Nephron (organoid): ENCODE results near the gene RIMS1.
A peak's percentile ranks its signal among the peaks of the same experiment; 100 is the strongest.

ENCODE experiments used
- H3K27ac Mint-ChIP-seq, 3 experiments: 2 replicates each; pipeline ENCODE4 v1.8.0; 2020; ENCODE audit warnings: mixed read lengths in 3 of 3, mild to moderate bottlenecking in 2 of 3, moderate library complexity in 1 of 3
- H3K27me3 Mint-ChIP-seq: 2 replicates; pipeline ENCODE4 v1.8.0; 2021; ENCODE audit warnings: low read depth, mild to moderate bottlenecking, moderate library complexity, mixed read lengths
- H3K36me3 Mint-ChIP-seq: 2 replicates; pipeline ENCODE4 v1.8.0; 2020; ENCODE audit warnings: low read depth, mixed read lengths
- H3K4me1 Mint-ChIP-seq: 2 replicates; pipeline ENCODE4 v1.8.0; 2020; ENCODE audit warnings: mixed read lengths
- H3K4me3 Mint-ChIP-seq, 3 experiments: 2 replicates each; pipeline ENCODE4 v1.8.0; 2020; ENCODE audit warnings: mild to moderate bottlenecking in 3 of 3, mixed read lengths in 3 of 3, moderate library complexity in 2 of 3
- H3K9me3 Mint-ChIP-seq: 2 replicates; pipeline ENCODE4 v1.8.0; 2020; ENCODE audit warnings: mixed read lengths
- TF ChIP-seq, protein P1 (sequence below), 3 experiments: fragments of 200-600 bp; sonication (generic); IDR thresholded peaks; one replicate each; pipeline ENCODE4 v1.5.0; 2021; ENCODE audit warnings: antibody characterized with exemption in 3 of 3; ENCODE audit not compliant: unreplicated experiment in 3 of 3

Gene RIMS1

DNA sequence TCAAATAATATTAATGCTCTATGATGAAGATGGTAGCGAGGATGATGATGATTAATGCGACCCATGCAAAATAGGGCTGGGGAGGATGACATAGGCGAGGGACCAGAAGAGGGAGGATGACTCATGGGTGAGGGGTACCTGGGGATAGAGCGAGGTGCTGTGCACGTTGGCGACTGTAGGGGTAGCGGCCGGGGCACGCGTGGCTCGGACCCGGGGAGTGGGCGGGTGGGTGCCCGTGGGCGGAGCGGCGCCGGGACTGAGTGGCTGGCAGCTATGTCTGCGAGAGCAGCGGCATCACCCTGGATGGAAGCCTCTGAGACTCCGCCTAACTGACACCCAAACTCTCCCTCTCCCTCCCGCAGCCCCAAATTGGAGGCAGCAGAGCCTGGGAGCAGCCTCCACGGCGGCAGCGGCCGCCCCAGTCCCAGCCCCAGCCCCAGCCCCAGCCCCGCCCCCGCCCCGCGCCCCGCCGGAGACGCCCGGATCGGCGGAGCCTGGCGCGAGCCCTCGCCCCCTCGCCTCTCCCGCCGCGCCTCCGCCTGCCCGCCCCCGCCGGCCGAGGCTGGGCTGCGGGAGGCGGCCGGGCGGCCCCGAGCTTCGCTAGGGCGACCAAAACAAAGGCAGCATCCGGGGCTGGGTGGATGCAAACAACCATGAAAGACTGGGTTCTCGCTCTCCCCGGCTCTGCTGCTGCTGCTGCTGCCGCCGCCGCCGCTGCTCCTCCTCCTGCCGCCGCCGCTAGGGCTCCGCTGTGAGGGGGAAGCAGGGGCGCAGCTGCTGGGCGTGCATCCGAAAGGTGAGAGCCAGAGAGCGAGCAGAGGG lies at the start of gene RIMS1:
TSS of gene RIMS1 (plus strand) at position 367 of the 822 bp plus-strand sequence. CDS start 474 bp downstream, outside the sequence.
- no peaks in the 10 kb centered on the region for H3K9me3 Mint-ChIP-seq
- H3K36me3 Mint-ChIP-seq, result no peaks in the 10 kb centered on the region
- no peak within 1 kb of the TSS for H3K27ac Mint-ChIP-seq
- H3K4me3 Mint-ChIP-seq, result peak within 1 kb of the TSS; percentile 91 to 95 (median 91)
- peaks cover 41% of the 10 kb centered on the region for H3K27me3 Mint-ChIP-seq
- TF ChIP-seq, protein P1, sequence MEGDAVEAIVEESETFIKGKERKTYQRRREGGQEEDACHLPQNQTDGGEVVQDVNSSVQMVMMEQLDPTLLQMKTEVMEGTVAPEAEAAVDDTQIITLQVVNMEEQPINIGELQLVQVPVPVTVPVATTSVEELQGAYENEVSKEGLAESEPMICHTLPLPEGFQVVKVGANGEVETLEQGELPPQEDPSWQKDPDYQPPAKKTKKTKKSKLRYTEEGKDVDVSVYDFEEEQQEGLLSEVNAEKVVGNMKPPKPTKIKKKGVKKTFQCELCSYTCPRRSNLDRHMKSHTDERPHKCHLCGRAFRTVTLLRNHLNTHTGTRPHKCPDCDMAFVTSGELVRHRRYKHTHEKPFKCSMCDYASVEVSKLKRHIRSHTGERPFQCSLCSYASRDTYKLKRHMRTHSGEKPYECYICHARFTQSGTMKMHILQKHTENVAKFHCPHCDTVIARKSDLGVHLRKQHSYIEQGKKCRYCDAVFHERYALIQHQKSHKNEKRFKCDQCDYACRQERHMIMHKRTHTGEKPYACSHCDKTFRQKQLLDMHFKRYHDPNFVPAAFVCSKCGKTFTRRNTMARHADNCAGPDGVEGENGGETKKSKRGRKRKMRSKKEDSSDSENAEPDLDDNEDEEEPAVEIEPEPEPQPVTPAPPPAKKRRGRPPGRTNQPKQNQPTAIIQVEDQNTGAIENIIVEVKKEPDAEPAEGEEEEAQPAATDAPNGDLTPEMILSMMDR (IDR thresholded peaks at IDR 0.05; ENCODE audit: unreplicated experiment in 3 of 3), result peak; percentile 34 to 48 (median 46)
- peaks cover 9% of the 10 kb centered on the region for H3K4me1 Mint-ChIP-seq

DNA sequence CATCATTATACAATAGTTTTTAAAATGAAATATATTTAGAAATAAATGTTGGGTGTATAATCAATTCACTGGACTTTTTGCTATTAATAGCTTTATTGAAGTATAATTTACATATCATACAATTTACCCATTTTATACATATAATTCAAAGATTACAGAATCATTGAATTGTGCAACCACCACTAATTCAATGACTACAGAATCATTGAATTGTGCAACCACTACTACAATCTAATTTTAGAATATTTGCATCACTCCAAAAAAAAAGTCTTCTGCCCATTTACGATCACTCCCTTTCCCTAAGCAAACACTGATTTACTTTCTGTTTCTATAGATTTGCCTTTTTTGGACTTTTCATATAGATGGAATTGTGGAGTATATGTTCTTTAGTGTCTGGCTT lies 35.1 kb upstream of the RIMS1 start:
- H3K27me3 Mint-ChIP-seq, result no peaks in the 10 kb centered on the region
- no peaks in the 10 kb centered on the region for H3K36me3 Mint-ChIP-seq
- H3K4me3 Mint-ChIP-seq, result no peak overlapping the region
- no peaks in the 10 kb centered on the region for H3K9me3 Mint-ChIP-seq
- TF ChIP-seq, protein P1 (IDR thresholded peaks at IDR 0.05; ENCODE audit: unreplicated experiment in 3 of 3), result no peak
- no peaks in the 10 kb centered on the region for H3K4me1 Mint-ChIP-seq
- H3K27ac Mint-ChIP-seq, result no peak overlapping the region

DNA sequence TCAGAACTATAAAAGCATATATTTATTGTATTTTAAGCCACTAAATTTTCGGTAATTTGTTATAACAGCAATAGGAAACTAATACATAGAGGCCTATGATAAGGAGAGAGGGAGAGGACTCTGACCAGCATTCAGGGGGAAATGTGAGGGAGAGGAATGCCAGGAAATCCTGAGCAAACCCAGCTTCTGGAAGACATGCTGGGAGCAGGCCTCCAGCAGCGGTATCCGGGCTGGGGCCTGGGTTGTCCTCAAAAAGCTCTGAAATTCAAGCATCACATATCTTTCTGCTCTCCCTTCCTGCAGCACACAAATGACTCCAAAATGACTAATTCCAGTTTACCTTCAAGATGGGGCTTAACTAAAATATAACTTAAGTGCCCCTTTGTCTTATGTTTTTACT lies 33.4 kb upstream of the RIMS1 start:
- Mint-ChIP-seq H3K4me3 (no peak overlapping the region), H3K27ac (no peak overlapping the region), H3K27me3 (no peaks in the 10 kb centered on the region), H3K36me3 (no peaks in the 10 kb centered on the region), H3K9me3 (no peaks in the 10 kb centered on the region), H3K4me1 (no peaks in the 10 kb centered on the region)
- TF ChIP-seq, protein P1 (IDR thresholded peaks at IDR 0.05; ENCODE audit: unreplicated experiment in 3 of 3), result no peak

DNA sequence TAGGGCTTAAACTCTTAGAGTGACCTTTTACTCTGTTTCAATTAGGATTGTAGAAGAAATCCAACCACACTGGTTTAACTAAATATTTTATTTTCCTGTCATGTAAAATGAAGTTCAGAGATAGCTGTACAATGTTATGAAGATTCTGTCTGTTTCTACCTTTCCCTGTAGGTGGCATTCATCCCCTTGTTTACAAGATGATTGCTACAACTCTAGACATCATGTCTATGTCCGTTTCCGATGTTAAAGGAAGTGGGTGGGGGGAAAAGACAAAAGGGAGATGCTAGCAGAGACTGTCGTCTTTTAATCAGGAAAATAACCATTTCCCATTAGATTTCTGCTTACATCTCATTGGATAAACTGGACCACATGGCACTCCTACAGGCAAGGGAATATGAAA lies 30.9 kb upstream of the RIMS1 start:
- TF ChIP-seq, protein P1 (IDR thresholded peaks at IDR 0.05; ENCODE audit: unreplicated experiment in 3 of 3), result no peak
- Mint-ChIP-seq H3K4me1 (no peaks in the 10 kb centered on the region), H3K9me3 (no peaks in the 10 kb centered on the region), H3K27me3 (no peaks in the 10 kb centered on the region), H3K27ac (no peak overlapping the region), H3K4me3 (no peak overlapping the region), H3K36me3 (no peaks in the 10 kb centered on the region)

- Mint-ChIP-seq H3K36me3 (no peaks in the 10 kb centered on the region), H3K4me3 (no peak overlapping the region), H3K27ac (no peak overlapping the region), H3K27me3 (peaks cover 3% of the 10 kb centered on the region), H3K9me3 (no peaks in the 10 kb centered on the region), H3K4me1 (no peaks in the 10 kb centered on the region)
- TF ChIP-seq, protein P1 (IDR thresholded peaks at IDR 0.05; ENCODE audit: unreplicated experiment in 3 of 3), result no peak
These were observed 7.3 kb upstream of the RIMS1 start for GRCh38 chr6:71879016-71879415.
